ENCODE results near the gene KY.

The KY gene

GRCh38 chr3:134672571-134672970 is 21.7 kb upstream of the KY start:
- no peak for DNase-seq

- DNase-seq = no peak
Observed at GRCh38 chr3:134667956-134668355, 17.1 kb upstream of the KY start.

- DNase-seq = no peak
Observed at GRCh38 chr3:134667406-134667805, 16.6 kb upstream of the KY start.

- no peak for DNase-seq
Observed at GRCh38 chr3:134666885-134667284, 16.1 kb upstream of the KY start.

GRCh38 chr3:134666466-134666865 is 15.6 kb upstream of the KY start:
- DNase-seq = no peak

GRCh38 chr3:134666052-134666451 is 15.2 kb upstream of the KY start:
- no peak for DNase-seq

- DNase-seq = no peak
Observed at GRCh38 chr3:134665243-134665642, 14.4 kb upstream of the KY start.

GRCh38 chr3:134663721-134664456 is 13.1 kb upstream of the KY start:
- DNase-seq = no peak

- DNase-seq = no peak
Observed at GRCh38 chr3:134660046-134660441, 9.2 kb upstream of the KY start.

- no peak for DNase-seq
Observed at GRCh38 chr3:134659391-134660045, 8.7 kb upstream of the KY start.

- no peak for DNase-seq
Observed at GRCh38 chr3:134658555-134658954, 7.7 kb upstream of the KY start.

GRCh38 chr3:134656211-134656800 is 5.5 kb upstream of the KY start:
- DNase-seq = no peak

GRCh38 chr3:134655706-134656105 is 4.9 kb upstream of the KY start:
- DNase-seq = no peak

GRCh38 chr3:134654031-134654430 is 3.2 kb upstream of the KY start:
- no peak for DNase-seq

GRCh38 chr3:134652886-134653630 is 2.2 kb upstream of the KY start:
- DNase-seq = no peak

GRCh38 chr3:134652409-134652831 is 1.6 kb upstream of the KY start:
- DNase-seq = no peak

GRCh38 chr3:134651347-134652041 is 672 bp upstream of the KY start:
- no peak for DNase-seq

- no peak for DNase-seq
Observed at GRCh38 chr3:134649106-134649705, 1.6 kb downstream of the KY start.

GRCh38 chr3:134647902-134648760 is 2.7 kb downstream of the KY start:
- DNase-seq = no peak

GRCh38 chr3:134646086-134646485 is 4.7 kb downstream of the KY start:
- no peak for DNase-seq

- DNase-seq = no peak
Observed at GRCh38 chr3:134645515-134645914, 5.3 kb downstream of the KY start.

All from activated CD4-positive, alpha-beta T cell treated with anti-CD3 and anti-CD28 coated beads for 1 hour (primary cell).